Measurements from ENCODE around the gene RACK1.

Gene RACK1

GRCh38 chr5:181221105-181221791, 22.5 kb downstream of the RACK1 start:
- no peak for TF ChIP-seq EZH2phosphoT487 (conservative IDR thresholded peaks at IDR 0.05; ENCODE audit: low read length)
- TF ChIP-seq CTCF (IDR thresholded peaks at IDR 0.05; ENCODE audit: insufficient read depth, low read length, poor library complexity, severe bottlenecking) = no peak
- peak overlapping the region; percentile 1 for H3K4me3 ChIP-seq (ENCODE audit: insufficient read depth, low read length, poor library complexity, severe bottlenecking)
- peak overlapping the region; percentile 95 for H3K27ac ChIP-seq (ENCODE audit: low read depth, low read length)

GRCh38 chr5:181220178-181220515, 23.6 kb downstream of the RACK1 start:
- peaks cover 51% of the 10 kb centered on the region for H3F3A ChIP-seq (ENCODE audit: insufficient read depth)

More at GRCh38 chr5:181221105-181221791, 22.5 kb downstream of the RACK1 start:
- H3K9me2 ChIP-seq (replicated peaks; ENCODE audit: insufficient read depth, low read length) = no peaks in the 10 kb centered on the region
- no peaks in the 10 kb centered on the region for H4K20me1 ChIP-seq (ENCODE audit: low read depth, low read length)
- peak overlapping the region; percentile 98 for H3K4me2 ChIP-seq (ENCODE audit: low read depth, low read length, poor library complexity, severe bottlenecking)
- H3K79me2 ChIP-seq (ENCODE audit: insufficient read depth, low read length) = peaks cover 19% of the 10 kb centered on the region
- no peaks in the 10 kb centered on the region for H3K9me3 ChIP-seq (ENCODE audit: insufficient read depth, low read length)
- 0 out of 2 replicates have a peak overlapping the region, but pooled peaks have one; percentile 80 for H3K9ac ChIP-seq (ENCODE audit: low read length)
- H3K36me3 ChIP-seq (ENCODE audit: low read length) = no peaks in the 10 kb centered on the region
- peaks cover 55% of the 10 kb centered on the region for H3F3A ChIP-seq (ENCODE audit: insufficient read depth)
- no peak overlapping the region for H2AFZ ChIP-seq (ENCODE audit: low read depth, low read length, severe bottlenecking)
- H3K27me3 ChIP-seq (ENCODE audit: low read length) = no peaks in the 10 kb centered on the region

GRCh38 chr5:181219262-181220177, 24.2 kb downstream of the RACK1 start:
- Histone ChIP-seq H3K36me3 (ENCODE audit: low read length) (no peaks in the 10 kb centered on the region), H2AFZ (ENCODE audit: low read depth, low read length, severe bottlenecking) (no peak overlapping the region), H4K20me1 (ENCODE audit: low read depth, low read length) (no peaks in the 10 kb centered on the region), H3K9ac (ENCODE audit: low read length) (no peak overlapping the region), H3K4me3 (ENCODE audit: insufficient read depth, low read length, poor library complexity, severe bottlenecking) (no peak overlapping the region), H3K79me2 (ENCODE audit: insufficient read depth, low read length) (peaks cover 2% of the 10 kb centered on the region; the same call in 1 of the 2 replicates), H3K9me3 (ENCODE audit: insufficient read depth, low read length) (no peaks in the 10 kb centered on the region), H3K27ac (ENCODE audit: low read depth, low read length) (no peak overlapping the region), H3K27me3 (ENCODE audit: low read length) (no peaks in the 10 kb centered on the region), H3K9me2 (replicated peaks; ENCODE audit: insufficient read depth, low read length) (no peaks in the 10 kb centered on the region), H3F3A (ENCODE audit: insufficient read depth) (peaks cover 49% of the 10 kb centered on the region), H3K4me2 (ENCODE audit: low read depth, low read length, poor library complexity, severe bottlenecking) (no peak overlapping the region)
- TF ChIP-seq EZH2phosphoT487 (conservative IDR thresholded peaks at IDR 0.05; ENCODE audit: low read length) (no peak), CTCF (IDR thresholded peaks at IDR 0.05; ENCODE audit: insufficient read depth, low read length, poor library complexity, severe bottlenecking) (no peak)

More at GRCh38 chr5:181220178-181220515, 23.6 kb downstream of the RACK1 start:
- Histone ChIP-seq H4K20me1 (ENCODE audit: low read depth, low read length) (no peaks in the 10 kb centered on the region), H3K27ac (ENCODE audit: low read depth, low read length) (no peak overlapping the region), H3K9ac (ENCODE audit: low read length) (no peak overlapping the region), H3K4me2 (ENCODE audit: low read depth, low read length, poor library complexity, severe bottlenecking) (no peak overlapping the region), H3K27me3 (ENCODE audit: low read length) (no peaks in the 10 kb centered on the region), H2AFZ (ENCODE audit: low read depth, low read length, severe bottlenecking) (no peak overlapping the region), H3K9me3 (ENCODE audit: insufficient read depth, low read length) (no peaks in the 10 kb centered on the region), H3K4me3 (ENCODE audit: insufficient read depth, low read length, poor library complexity, severe bottlenecking) (no peak overlapping the region), H3K79me2 (ENCODE audit: insufficient read depth, low read length) (peaks cover 8% of the 10 kb centered on the region), H3K36me3 (ENCODE audit: low read length) (no peaks in the 10 kb centered on the region), H3K9me2 (replicated peaks; ENCODE audit: insufficient read depth, low read length) (no peaks in the 10 kb centered on the region)
- TF ChIP-seq EZH2phosphoT487 (conservative IDR thresholded peaks at IDR 0.05; ENCODE audit: low read length) = no peak
- no peak for TF ChIP-seq CTCF (IDR thresholded peaks at IDR 0.05; ENCODE audit: insufficient read depth, low read length, poor library complexity, severe bottlenecking)
